ENCODE data around the gene SEMA4D. TPM values are rescaled to one million over a fixed set of nuclear protein-coding genes. Genes with fewer than 3 reads are reported as not detected.
A peak's percentile ranks its signal among the peaks of the same experiment; 100 is the strongest.

Gene SEMA4D
- total and polyA plus RNA-seq, 10 donors = 23.0 to 193 (median 157) TPM

GRCh38 chr9:89376286-89376685 lies 121.6 kb downstream of the SEMA4D start:
- TF ChIP-seq POLR2AphosphoS5 (IDR thresholded peaks at IDR 0.05) = no peak
- TF ChIP-seq POLR2A (IDR thresholded peaks at IDR 0.05) = no peak
- no peak for TF ChIP-seq CTCF (IDR thresholded peaks at IDR 0.05 in 8 of 11, conservative IDR thresholded peaks at IDR 0.05 in 3 of 11)
- intact Hi-C loops (cut with DNase I; ENCODE audit: low total_unique reads) = no loop called here
- Histone ChIP-seq H3K4me3 (no peak overlapping the region), H3K27me3 (replicated peaks in 1 of 7) (no peaks in the 10 kb centered on the region), H3K27ac (peak overlapping the region in 6 of 8 donors; percentile 63 to 86 (median 72)), H3K4me1 (peaks cover 13 to 85% (median 34%) of the 10 kb centered on the region in 6 donors), H3K36me3 (peaks cover 0 to 54% (median 43%) of the 10 kb centered on the region in 6 donors), H3K9me3 (no peaks in the 10 kb centered on the region)
- WGBS, 5 donors = 92 to 97% (median 93%) methylated on average over 4 of the region's 4 CpGs
- no peak for DNase-seq

- H3K4me1 ChIP-seq = peaks cover 13 to 75% (median 32%) of the 10 kb centered on the region in 6 donors
- 24 to 45% (median 32%) methylated on average over 5 to 8 of the region's 8 CpGs for WGBS, 5 donors
These were observed 122.6 kb downstream of the SEMA4D start for GRCh38 chr9:89375191-89375760.

GRCh38 chr9:89374176-89374575 lies 123.7 kb downstream of the SEMA4D start:
- no peak for DNase-seq
- Histone ChIP-seq H3K27me3 (replicated peaks in 1 of 7) (no peaks in the 10 kb centered on the region), H3K4me1 (peaks cover 13 to 74% (median 36%) of the 10 kb centered on the region in 6 donors), H3K36me3 (peaks cover 0 to 33% (median 29%) of the 10 kb centered on the region in 6 donors), H3K4me3 (no peak overlapping the region), H3K27ac (peak overlapping the region in 3 of 8 donors; percentile 63 to 86 (median 75)), H3K9me3 (no peaks in the 10 kb centered on the region)
- WGBS, 5 donors = 42 to 73% (median 63%) methylated on average over 4 of the region's 4 CpGs
- TF ChIP-seq POLR2AphosphoS5 (IDR thresholded peaks at IDR 0.05) = peak in 1 of 3 donors; percentile 21
- no peak for TF ChIP-seq CTCF (IDR thresholded peaks at IDR 0.05 in 8 of 11, conservative IDR thresholded peaks at IDR 0.05 in 3 of 11)
- intact Hi-C loops (cut with DNase I; ENCODE audit: low total_unique reads) = no loop called here

More at GRCh38 chr9:89375191-89375760, 122.6 kb downstream of the SEMA4D start:
- Histone ChIP-seq H3K27me3 (replicated peaks in 1 of 7) (no peaks in the 10 kb centered on the region), H3K27ac (peak overlapping the region; percentile 45 to 86 (median 68)), H3K36me3 (peaks cover 0 to 44% (median 35%) of the 10 kb centered on the region in 6 donors), H3K4me3 (peak overlapping the region in 1 of 8 donors; percentile 7), H3K9me3 (no peaks in the 10 kb centered on the region)
- intact Hi-C loops (cut with DNase I; ENCODE audit: low total_unique reads) = no loop called here
- TF ChIP-seq POLR2AphosphoS5 (IDR thresholded peaks at IDR 0.05) (peak; percentile 46 to 76 (median 68)), POLR2A (IDR thresholded peaks at IDR 0.05) (no peak), CTCF (IDR thresholded peaks at IDR 0.05 in 8 of 11, conservative IDR thresholded peaks at IDR 0.05 in 3 of 11) (peak in 4 of 11 experiments; percentile 4 to 34 (median 20))
- peak; percentile 86 for DNase-seq

GRCh38 chr9:89372979-89373378 lies 124.9 kb downstream of the SEMA4D start:
- Histone ChIP-seq H3K27ac (peak overlapping the region in 3 of 8 donors; percentile 63 to 86 (median 75)), H3K4me3 (no peak overlapping the region), H3K4me1 (peaks cover 14 to 75% (median 47%) of the 10 kb centered on the region in 6 donors), H3K9me3 (no peaks in the 10 kb centered on the region), H3K36me3 (peaks cover 0 to 21% (median 17%) of the 10 kb centered on the region in 6 donors), H3K27me3 (replicated peaks in 1 of 7) (no peaks in the 10 kb centered on the region)
- 86 to 96% (median 92%) methylated on average over 8 of the region's 8 CpGs for WGBS, 5 donors
- TF ChIP-seq POLR2AphosphoS5 (IDR thresholded peaks at IDR 0.05) (peak in 1 of 3 donors; percentile 58), POLR2A (IDR thresholded peaks at IDR 0.05) (no peak), CTCF (IDR thresholded peaks at IDR 0.05 in 8 of 11, conservative IDR thresholded peaks at IDR 0.05 in 3 of 11) (no peak)
- DNase-seq = peak; percentile 77
- intact Hi-C loops (cut with DNase I; ENCODE audit: low total_unique reads) = no loop called here

Measured in spleen (tissue), 11 donors.